Skeletal muscle cell (primary cell): Measurements from ENCODE around the gene TAOK3.

Source experiments
- DNase-seq: peaks from one replicate; pipeline ENCODE4 v3.0.0-alpha.2; 2010; ENCODE audit warnings: low read depth
- H3K4me3 ChIP-seq: 2 replicates; pipeline ENCODE4 v1.5.1; 2011; ENCODE audit warnings: low read depth, mild to moderate bottlenecking, control low read depth, low read length, moderate library complexity

TAOK3 gene

GRCh38 chr12:118346895-118347294 lies 25.8 kb downstream of the TAOK3 start:
- no peak for DNase-seq
- no peak overlapping the region for H3K4me3 ChIP-seq

- no peak overlapping the region for H3K4me3 ChIP-seq
- DNase-seq = no peak
These were observed 27.4 kb downstream of the TAOK3 start for GRCh38 chr12:118345355-118345754.

GRCh38 chr12:118344829-118345228 lies 27.9 kb downstream of the TAOK3 start:
- no peak for DNase-seq
- no peak overlapping the region for H3K4me3 ChIP-seq

GRCh38 chr12:118342090-118342489 lies 30.6 kb downstream of the TAOK3 start:
- DNase-seq = no peak
- H3K4me3 ChIP-seq = no peak overlapping the region

GRCh38 chr12:118337194-118337838 lies 35.4 kb downstream of the TAOK3 start:
- DNase-seq = no peak
- H3K4me3 ChIP-seq = no peak overlapping the region

- no peak overlapping the region for H3K4me3 ChIP-seq
- no peak for DNase-seq
These were observed 36.6 kb downstream of the TAOK3 start for GRCh38 chr12:118336123-118336522.

GRCh38 chr12:118334939-118335567 lies 37.7 kb downstream of the TAOK3 start:
- no peak overlapping the region for H3K4me3 ChIP-seq
- DNase-seq = no peak

- H3K4me3 ChIP-seq = no peak overlapping the region
- no peak for DNase-seq
These were observed 38.5 kb downstream of the TAOK3 start for GRCh38 chr12:118334241-118334640.

DNA sequence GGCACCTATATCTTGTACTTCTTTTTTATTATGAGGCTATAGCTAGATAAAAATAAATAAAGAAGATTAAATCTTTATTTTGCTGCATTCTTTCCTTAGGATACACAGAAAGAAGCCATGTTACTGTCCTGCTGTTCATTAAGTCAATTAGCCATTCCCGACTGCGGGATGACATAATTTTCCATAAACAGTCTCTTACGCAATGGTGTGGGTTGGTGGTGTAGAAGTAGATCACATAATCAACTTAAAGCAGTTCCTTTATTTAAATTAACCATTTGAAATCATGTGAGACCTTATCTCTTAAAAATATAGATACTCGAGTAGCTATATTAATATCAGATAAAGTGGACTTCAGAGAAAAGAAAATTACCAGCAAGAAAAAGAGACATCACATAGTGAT lies 40.2 kb downstream of the TAOK3 start:
- no peak for DNase-seq
- no peak overlapping the region for H3K4me3 ChIP-seq

- no peak for DNase-seq
- H3K4me3 ChIP-seq = no peak overlapping the region
These were observed 42.2 kb downstream of the TAOK3 start for GRCh38 chr12:118330421-118331018.

GRCh38 chr12:118328486-118329330 lies 44.0 kb downstream of the TAOK3 start:
- no peak overlapping the region for H3K4me3 ChIP-seq
- no peak for DNase-seq

GRCh38 chr12:118327391-118327790 lies 45.3 kb downstream of the TAOK3 start:
- DNase-seq = no peak
- H3K4me3 ChIP-seq = no peak overlapping the region

DNA sequence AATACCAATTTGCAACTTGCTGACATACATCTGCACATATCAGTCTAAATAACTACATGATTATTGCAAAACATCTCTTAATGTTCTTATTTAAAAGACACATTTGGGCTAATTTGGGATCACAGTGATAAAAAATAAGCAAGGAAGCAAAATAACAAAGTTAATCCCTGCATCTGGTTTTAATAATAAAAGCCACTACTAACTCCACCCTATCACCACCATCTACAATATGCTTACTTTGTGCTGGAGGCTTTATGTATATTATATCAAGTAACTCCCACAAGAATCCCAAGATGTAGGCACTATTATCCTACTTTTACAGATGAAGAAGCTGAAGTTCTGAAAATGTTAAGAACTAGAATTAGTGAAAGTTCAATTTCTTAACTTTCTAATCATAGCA lies 45.7 kb downstream of the TAOK3 start:
- DNase-seq = no peak
- no peak overlapping the region for H3K4me3 ChIP-seq

GRCh38 chr12:118325081-118325480 lies 47.6 kb downstream of the TAOK3 start:
- DNase-seq = no peak
- no peak overlapping the region for H3K4me3 ChIP-seq

DNA sequence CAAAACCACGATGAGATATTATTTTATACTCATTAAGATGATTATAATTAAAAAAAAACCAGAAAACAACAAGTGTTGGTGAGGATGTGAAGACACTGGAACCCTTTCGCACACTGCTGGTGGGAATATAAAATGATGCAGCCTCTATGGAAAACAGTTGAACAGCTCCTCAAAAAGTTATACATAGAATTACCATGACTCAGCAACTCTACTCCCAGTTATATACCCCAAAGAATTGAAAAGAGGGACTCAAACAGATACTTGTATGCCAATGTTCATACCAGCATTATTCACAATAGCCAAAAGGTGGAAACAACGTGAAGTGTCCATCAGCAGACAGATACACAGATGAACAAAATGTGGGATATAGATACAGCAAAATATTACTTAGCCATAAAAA lies 53.1 kb downstream of the TAOK3 start:
- no peak for DNase-seq
- H3K4me3 ChIP-seq = no peak overlapping the region

DNA sequence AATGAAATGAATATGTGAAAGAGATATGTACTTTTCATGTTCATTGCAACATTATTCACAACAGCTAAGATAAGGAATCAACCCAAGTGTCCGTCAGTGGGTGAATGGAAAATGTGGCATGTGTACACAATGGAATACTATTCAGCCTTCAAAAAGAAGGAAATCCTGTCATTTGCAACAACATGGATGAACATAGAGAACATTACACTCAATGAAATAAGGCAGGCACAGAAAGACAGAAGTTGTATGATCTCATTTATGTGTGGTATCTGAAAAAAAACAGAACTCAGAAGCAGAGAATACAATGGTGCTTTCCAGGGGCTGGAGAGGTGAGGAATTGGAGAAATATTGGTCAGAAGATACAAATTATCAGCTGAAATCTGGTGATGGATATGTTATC lies 54.0 kb downstream of the TAOK3 start:
- no peak for DNase-seq
- H3K4me3 ChIP-seq = no peak overlapping the region

DNA sequence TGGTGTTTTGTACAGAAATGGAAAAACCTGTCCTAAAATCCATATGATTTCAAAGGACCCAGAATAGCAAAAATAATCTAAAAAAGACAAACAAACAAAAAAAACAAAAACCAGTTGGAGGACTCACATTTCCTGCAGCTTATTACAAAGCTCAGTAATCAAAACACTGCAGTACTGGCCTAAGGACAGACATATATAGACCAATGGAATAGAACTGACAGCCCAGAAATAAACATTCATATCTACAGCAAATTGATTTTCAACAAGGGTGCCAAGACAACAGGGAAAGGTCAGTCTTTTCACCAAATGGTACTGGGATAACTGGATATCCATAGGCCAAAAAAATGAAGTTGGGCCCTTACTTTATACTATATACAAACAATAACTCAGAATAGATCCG lies 55.0 kb downstream of the TAOK3 start:
- no peak for DNase-seq

GRCh38 chr12:118315821-118316220 lies 56.9 kb downstream of the TAOK3 start:
- DNase-seq = no peak
- H3K4me3 ChIP-seq = no peak overlapping the region

More for the DNA sequence above, 55.0 kb downstream of the TAOK3 start:
- no peak overlapping the region for H3K4me3 ChIP-seq

DNA sequence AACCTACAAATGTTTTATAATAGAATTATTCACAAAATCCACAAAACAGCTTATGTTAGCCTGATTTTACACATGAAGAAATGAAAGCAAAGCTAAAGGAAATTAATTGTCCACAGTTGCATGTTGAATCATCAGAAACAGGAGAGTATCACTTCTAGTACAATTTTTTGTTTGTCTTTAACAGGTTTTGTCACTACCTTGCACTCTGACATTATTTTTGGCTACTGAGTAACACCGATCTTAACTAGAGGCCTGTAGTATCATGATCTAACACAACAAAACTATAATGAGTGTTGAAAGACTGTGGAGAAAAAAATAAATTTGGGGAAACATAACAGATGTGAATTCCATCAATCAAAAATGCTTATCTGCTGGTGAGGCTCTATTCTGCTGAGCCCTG lies 60.1 kb downstream of the TAOK3 start:
- no peak overlapping the region for H3K4me3 ChIP-seq
- DNase-seq = no peak

DNA sequence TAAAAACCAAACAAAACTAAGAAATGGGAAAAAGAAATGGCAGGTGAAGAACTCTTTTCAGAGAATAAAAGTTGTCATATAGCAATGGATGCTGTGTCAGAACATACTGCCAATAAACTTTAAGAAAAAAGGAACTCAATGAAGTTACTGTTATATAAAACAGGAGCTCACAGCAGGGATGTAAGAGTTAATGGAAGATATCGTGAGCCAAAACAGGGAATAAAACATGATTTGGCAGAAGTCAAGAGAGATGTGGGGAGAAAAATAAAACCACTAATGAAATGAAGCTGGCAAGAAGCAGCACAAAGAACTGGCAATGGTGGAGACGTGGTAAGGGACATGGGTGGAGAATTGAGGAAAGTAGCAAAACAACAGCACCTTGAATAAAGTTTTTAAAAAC lies 61.0 kb downstream of the TAOK3 start:
- no peak for DNase-seq
- H3K4me3 ChIP-seq = no peak overlapping the region
